ENCODE results near the gene AARS2. TPM values are rescaled to one million over a fixed set of nuclear protein-coding genes. Genes with fewer than 3 reads are reported as not detected.

Gene AARS2
- total RNA-seq, 2 experiments from 2014 or later = 24.5 to 24.9 TPM

DNA sequence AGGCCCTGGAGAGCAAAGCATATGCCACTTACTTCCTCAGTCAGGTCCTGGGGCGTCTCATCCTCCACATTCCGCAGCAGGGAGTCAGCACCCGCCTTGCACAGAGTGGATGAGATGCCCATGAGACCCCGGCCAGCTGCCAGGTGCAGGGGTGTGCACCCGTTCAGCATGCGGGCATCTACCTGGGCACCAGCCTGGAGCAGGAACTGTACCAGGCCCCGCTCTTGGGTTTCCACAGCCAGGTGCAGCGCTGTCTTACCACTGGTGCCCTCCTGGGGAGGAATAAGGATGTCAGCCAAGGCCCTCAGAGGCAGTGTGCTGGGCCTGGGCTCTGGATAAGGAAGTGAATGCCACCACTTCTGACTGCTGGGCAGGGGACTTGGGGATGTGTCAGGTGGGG is 53.1 kb downstream of the AARS2 start:
- POLR2A ChIA-PET = no interaction called here
- CTCF ChIA-PET = no interaction called here

DNA sequence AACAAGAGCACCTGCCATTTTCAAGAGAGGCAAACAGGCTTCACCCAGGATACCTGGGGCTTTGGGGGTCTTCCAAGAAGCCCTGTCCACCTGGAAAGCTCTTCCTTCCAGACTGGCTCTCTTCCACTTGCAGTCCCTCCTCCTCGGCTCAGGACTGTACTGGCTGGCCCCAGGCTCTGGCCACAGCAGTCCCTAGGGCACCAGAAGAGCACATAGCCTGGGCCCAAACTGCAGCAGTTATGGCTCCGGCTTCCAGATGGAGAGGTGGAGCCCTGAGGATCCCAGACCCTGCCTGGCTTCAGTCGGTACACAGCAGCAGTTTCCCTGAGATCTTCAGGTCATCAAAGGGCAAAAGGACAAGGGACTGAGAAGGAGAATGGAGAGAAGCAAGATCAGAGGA is 54.2 kb downstream of the AARS2 start:
- CTCF ChIA-PET = no interaction called here
- POLR2A ChIA-PET = no interaction called here

DNA sequence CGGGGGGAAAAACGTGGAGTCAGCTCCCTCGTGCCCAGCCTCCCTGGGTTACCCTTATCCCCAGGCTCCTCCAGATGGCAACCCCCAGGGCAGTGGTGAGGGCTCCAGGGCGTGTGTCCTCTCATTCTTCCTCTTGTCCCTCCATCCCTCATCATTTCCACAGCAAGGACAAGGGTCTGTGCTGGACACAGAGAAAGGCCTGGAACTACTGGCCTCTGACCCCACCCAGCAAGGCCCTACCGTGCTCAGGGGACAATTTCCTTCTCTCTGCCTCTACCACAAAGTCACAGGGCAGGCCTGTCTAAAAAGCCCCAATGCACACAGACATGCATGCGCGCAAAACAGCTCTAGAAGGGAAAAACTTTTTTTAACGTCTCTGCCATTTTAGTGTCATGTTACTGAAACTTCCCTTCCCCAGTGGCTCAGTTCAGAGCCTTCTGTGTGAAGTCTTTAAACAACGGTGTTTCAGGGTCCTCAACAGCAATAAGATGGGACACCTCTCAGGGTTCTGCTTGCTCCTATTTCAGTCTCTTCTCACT is 54.8 kb downstream of the AARS2 start:
- ChIA-PET CTCF (interaction anchor here (2.3 kb wide), 1 partner anchor 11 kb away, joined by 22 read pairs; the partner anchor contains the start of gene HSP90AB1), POLR2A (no interaction called here)

DNA sequence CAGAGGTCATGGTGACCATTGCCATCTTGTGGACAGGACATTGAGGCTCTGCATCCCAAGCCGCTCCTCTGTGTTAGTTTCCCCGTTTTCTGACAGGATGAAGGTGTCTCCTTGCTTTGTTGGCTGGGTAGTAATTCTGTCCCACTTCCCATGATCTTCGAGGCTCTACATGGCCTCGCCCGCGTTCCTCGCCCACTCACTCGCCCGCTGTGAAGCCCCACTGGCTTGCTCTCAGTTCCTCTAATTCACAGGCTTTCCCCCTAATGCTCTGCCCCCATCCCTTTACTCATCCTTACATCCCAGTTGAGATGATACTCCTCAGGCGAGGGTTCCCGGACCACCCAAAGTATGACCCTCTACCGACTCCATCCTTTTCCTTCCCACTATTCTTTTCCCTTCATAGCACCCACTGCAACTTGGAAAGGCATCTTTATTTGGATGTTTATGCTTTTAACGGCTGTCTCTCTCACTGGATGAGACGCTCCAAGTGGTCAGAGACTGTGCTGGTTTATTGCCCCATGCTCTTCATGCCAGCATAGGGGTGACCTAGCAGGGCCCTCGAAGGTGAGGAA is 55.3 kb downstream of the AARS2 start:
- ChIA-PET CTCF (interaction anchor here (1.3 to 2.3 kb wide), 5 partner anchors 10 to 85 kb away, joined by 3 to 22 read pairs (median 8); partner anchors contain the start of gene HSP90AB1), POLR2A (interaction anchor here (3.7 kb wide), 1 partner anchor 11 kb away, joined by 92 read pairs; the partner anchor contains the start of gene HSP90AB1)

DNA sequence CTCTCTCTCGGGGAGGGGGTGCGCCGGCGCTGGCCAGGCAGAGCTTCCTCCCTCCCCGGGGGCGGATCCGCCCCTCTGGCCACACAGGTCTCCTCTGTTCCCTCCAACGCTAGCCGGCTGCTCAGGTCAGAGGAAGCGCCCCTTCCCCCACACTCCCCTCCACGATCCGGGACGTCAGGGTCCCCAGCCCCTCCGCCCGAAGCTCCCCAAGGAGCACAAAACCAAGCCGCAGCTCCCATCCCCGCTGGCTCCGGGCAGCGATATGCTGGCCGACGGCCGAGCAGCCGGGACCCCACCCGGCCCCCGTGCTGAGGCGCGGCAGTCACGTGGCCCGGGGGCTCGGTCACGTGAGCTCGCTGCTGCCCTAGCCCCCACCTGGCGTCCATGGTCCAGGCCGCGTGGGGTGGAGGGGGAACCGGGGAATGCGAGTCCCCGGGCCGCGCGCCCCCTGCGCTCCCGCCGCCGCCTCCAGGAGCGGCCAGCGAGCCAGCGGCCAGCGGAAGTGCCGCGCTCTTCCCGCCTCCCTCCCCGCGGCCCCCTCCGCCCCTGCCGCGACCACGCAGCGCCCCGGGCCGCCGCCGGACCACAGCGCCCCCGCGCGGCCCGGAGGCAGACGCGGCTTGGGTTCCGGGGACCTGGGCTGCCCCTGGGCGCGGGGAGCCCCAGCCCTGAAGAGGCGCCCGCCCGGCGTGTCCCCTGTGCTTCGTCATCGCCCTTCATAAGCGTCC is 56.0 kb downstream of the AARS2 start, which contains the start of gene SLC35B2:
TSS of gene SLC35B2 (minus strand) at position 504 of the 728 bp plus-strand sequence. CDS start at position 386, 118 bp downstream.
- ChIA-PET CTCF (interaction anchor here (0.7 to 2.3 kb wide), 12 partner anchors 10 to 106 kb away, joined by 3 to 22 read pairs (median 6); partner anchors contain the start of genes AARS2, HSP90AB1 and SLC29A1), POLR2A (interaction anchor here (1.1 to 3.7 kb wide), 2 partner anchors 10 to 14 kb away, joined by 4 to 92 read pairs; partner anchors contain the start of gene HSP90AB1)

DNA sequence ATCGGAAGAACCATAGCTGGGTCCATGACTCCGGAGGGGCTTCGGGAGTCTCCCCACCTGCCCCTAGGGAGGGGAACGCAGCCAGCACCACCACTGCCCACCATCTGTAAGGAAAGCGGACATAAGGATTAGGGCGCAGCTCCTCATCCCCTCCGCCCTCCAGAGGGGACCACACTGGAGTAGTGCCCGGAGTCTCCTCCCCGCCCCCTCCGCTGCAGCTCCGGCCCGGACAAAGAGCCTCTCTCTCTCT is 56.4 kb downstream of the AARS2 start:
- ChIA-PET CTCF (interaction anchor here (0.7 to 2.3 kb wide), 12 partner anchors 9 to 105 kb away, joined by 3 to 22 read pairs (median 6); partner anchors contain the start of genes AARS2, HSP90AB1 and SLC29A1), POLR2A (interaction anchor here (1.1 to 3.7 kb wide), 2 partner anchors 10 to 14 kb away, joined by 4 to 92 read pairs; partner anchors contain the start of gene HSP90AB1)

DNA sequence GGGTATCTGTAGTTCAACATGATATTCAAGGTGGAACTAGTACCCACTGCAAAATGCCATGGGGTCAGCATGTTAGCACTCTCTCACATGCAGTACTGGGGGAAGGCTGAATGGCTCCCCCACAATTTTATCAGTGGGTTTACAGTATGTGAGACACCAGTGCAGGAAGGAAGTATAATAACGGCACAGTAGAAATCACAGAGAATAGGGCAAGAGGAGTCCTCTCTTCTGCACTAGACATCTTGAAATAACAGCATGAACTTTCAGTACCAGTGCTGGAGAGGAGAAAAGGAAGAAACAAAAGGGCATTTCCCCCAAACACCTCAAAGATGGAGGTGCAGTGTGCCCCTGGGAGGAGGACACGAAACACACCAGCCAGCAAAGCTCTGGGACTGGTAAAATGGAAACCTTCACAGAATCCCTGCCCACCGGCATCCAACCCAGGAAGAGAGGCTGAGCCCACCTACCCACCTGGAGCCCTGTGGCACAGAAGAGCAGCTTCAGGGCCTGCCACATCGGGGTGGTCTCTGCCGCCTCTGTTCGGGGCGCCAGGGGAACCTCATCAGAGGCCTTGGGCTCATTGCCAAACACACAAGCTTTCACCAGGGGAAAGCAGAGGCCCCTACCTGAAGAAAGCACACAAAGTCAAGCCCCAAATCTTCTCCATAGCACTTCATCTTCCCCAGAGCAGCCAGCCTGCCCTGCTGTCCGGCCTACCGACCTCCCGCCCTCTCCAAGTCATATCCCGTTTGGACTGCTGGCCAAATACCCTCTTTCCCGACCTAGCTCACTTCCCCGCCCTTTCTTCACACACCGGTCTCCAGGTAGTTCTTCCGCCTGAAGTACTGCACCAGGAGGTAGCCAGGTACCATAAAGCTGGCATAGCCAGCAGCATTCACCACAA is 57.0 kb downstream of the AARS2 start:
- CTCF ChIA-PET = interaction anchor here (0.6 to 2.3 kb wide), 12 partner anchors 9 to 105 kb away, joined by 3 to 22 read pairs (median 6); partner anchors contain the start of genes HSP90AB1 and SLC29A1
- POLR2A ChIA-PET = interaction anchor here (0.6 to 3.7 kb wide), 5 partner anchors 8 to 84 kb away, joined by 3 to 92 read pairs (median 5); partner anchors contain the start of genes HSP90AB1 and SLC29A1

DNA sequence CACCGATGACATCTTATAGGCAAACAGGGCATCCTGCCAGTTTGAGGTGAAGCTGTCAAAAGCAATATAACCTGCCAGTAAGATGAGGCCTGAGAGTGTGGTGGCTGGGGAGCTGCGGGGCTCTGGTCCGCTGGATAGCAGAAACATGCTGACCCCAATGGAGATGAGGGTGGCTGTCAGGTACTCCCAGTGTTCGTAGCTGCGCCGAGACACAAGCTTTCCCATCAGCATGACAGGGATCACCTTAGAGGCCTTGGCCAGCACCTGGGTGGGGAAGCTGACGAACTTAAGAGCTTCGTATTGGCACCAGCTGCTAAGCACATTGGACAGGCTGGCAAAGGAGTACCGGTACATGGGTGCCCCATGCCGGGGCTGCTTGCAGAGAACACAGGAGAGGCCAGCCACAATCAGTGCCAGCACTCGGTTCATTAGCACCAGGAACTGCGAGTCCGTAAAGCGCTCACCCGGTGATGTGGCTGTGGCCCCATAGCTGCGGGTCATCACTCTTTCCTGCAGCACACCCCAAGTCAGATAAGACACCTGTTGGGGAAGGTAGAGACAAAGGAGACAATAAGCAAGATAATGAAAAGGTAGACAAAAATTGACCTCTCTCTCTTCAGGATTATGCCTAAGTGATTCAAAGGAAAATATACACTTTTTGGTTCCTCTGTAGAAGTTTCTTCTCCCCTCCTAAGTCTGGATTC is 57.9 kb downstream of the AARS2 start:
- ChIA-PET CTCF (interaction anchor here (1.1 to 2.1 kb wide), 3 partner anchors 10 to 20 kb away, joined by 3 to 10 read pairs (median 10); partner anchors contain the start of gene NFKBIE), POLR2A (interaction anchor here (0.6 to 3.7 kb wide), 4 partner anchors 8 to 85 kb away, joined by 3 to 92 read pairs (median 7); partner anchors contain the start of genes HSP90AB1 and SLC29A1)

DNA sequence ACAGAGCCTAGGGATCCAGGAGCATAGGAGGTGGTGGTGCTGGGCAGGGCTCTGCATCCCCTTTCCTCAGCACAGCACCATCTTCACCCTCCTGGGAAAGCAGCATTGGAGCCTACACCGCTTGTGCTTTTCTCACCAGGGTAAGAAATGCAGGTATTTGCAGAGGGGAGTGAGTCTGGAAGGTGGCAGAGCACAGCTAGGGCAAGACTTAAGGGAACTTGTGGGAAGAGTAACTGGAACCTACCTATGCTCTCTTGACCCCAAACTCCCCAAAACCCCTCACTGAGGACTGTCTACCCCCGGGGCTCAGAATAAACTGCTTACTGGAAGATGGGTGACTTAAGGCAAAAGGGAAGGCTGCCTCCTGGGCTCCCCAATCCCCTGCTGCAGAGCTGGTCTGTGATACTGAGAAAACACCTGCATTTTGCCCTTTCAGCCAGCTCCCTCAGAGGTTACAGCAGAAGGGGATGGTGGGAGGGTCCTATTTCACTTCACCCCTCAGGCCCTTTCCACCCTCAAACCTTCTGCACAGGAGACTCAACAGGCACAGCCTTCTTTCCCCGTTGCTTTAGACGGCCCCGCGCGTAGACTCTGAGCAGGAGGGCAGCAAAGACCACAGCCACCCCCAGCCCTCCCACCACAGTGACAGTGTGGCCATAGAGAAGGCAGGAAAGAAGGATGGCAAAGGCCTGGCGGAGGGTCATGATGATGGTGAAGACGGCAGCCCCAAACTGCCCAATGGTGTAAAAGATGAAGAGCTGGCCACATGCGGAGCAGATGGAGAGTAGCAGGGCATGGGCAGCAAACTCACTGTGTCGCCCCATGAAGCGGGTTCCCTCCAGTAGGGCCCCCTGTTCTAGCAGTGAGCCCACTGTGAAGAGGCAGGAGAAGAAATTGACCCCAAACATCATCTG is 58.7 kb downstream of the AARS2 start:
- CTCF ChIA-PET = interaction anchor here (1.1 to 2.1 kb wide), 3 partner anchors 10 to 32 kb away, joined by 3 to 10 read pairs (median 5); partner anchors contain the start of gene NFKBIE
- POLR2A ChIA-PET = interaction anchor here (0.7 to 3.7 kb wide), 4 partner anchors 8 to 158 kb away, joined by 3 to 92 read pairs (median 6); partner anchors contain the start of gene HSP90AB1

DNA sequence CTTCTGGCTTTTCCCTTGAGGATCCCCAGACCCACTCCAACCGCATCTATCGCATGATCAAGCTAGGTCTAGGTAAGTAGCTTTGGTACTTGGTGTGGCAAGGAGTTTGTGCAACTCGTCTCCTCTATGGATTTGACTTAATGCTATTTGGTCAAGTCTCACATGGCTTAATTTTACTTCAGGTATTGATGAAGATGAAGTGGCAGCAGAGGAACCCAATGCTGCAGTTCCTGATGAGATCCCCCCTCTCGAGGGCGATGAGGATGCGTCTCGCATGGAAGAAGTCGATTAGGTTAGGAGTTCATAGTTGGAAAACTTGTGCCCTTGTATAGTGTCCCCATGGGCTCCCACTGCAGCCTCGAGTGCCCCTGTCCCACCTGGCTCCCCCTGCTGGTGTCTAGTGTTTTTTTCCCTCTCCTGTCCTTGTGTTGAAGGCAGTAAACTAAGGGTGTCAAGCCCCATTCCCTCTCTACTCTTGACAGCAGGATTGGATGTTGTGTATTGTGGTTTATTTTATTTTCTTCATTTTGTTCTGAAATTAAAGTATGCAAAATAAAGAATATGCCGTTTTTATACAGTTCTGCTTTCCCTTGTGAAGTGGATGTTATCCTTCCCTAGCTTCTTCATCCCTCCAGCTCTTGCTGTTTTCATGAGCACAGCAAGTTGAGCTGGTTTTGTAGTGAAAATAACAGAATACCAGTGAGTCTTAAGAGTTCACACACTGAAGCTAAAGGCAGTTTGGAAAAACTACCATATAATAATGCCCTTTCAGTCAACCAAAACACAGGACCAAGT is 59.6 kb downstream of the AARS2 start:
- CTCF ChIA-PET = interaction anchor here (2.0 to 2.1 kb wide), 2 partner anchors 11 to 31 kb away, joined by 5 to 10 read pairs; partner anchors contain the start of gene NFKBIE
- POLR2A ChIA-PET = interaction anchor here (1.1 kb wide), 1 partner anchor 16 kb away, joined by 4 read pairs; no protein-coding TSS in a partner anchor

DNA sequence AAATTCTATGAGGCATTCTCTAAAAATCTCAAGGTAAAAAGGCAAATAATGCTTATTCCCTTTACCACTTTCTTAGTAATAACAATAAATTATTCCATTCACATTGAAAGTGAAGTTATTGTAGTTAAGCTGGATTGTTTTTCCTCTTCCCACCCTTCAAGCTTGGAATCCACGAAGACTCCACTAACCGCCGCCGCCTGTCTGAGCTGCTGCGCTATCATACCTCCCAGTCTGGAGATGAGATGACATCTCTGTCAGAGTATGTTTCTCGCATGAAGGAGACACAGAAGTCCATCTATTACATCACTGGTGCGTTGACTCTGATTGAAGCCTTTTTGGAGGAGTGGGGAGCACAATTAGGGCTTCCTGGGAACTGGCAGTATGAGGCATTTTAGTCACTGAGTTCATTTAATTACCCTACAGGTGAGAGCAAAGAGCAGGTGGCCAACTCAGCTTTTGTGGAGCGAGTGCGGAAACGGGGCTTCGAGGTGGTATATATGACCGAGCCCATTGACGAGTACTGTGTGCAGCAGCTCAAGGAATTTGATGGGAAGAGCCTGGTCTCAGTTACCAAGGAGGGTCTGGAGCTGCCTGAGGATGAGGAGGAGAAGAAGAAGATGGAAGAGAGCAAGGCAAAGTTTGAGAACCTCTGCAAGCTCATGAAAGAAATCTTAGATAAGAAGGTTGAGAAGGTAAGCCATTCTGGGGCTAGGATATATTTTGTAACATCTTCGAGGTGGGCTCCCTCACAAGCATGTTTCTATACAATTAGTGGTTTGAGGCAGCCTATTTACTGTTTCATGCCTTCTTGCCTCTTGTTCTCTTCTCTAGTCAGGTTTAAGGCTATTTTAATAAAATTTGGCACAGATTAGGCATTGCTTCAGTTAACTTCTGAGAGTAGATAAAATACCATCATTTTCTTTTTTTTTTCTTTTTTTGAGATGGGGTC is 61.3 kb downstream of the AARS2 start:
- ChIA-PET CTCF (no interaction called here), POLR2A (interaction anchor here (0.8 kb wide), 1 partner anchor 13 kb away, joined by 4 read pairs; no protein-coding TSS in a partner anchor)

DNA sequence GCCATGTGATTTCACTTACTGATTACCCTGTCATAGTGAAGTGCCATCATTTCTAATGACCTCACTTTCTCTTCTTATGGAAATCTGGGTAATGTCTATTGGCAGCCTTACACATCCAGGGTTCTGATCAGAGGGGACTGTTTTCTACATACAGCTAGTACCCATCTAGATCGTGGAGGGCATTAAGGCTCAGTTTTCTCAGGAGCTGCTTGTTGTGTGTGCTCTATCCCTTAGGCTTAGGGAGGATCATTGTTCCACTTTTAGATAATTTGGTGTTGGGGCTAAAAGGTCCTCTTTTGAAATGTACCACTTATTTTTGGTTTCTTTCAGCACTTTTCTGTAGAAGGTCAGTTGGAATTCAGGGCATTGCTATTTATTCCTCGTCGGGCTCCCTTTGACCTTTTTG is 62.4 kb downstream of the AARS2 start:
- CTCF ChIA-PET = no interaction called here

DNA sequence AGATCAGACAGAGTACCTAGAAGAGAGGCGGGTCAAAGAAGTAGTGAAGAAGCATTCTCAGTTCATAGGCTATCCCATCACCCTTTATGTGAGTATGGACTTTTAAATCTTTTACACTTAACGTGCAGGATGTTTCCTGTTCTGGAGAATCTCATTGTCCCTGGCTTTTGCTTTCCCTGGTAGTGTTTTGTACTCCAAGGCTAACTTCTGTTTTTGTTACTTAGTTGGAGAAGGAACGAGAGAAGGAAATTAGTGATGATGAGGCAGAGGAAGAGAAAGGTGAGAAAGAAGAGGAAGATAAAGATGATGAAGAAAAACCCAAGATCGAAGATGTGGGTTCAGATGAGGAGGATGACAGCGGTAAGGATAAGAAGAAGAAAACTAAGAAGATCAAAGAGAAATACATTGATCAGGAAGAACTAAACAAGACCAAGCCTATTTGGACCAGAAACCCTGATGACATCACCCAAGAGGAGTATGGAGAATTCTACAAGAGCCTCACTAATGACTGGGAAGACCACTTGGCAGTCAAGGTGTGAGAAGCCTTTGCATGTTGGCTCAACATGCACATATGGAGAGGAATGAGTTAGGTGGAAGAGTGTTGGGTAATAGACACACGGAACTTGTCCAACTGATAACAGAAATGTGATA is 63.0 kb downstream of the AARS2 start:
- ChIA-PET CTCF (no interaction called here), POLR2A (no interaction called here)

More for the DNA sequence above, 62.4 kb downstream of the AARS2 start:
- POLR2A ChIA-PET = no interaction called here
